Measurements from ENCODE around the gene INO80E.

- TF ChIP-seq EZH2 (IDR thresholded peaks at IDR 0.05; ENCODE audit: borderline replicate concordance), result no peak
- TF ChIP-seq CTCF (IDR thresholded peaks at IDR 0.05; ENCODE audit: poor library complexity), result no peak
These were observed 58.4 kb downstream of the INO80E start for GRCh38 chr16:30054451-30054850.

Measured in hepatocyte (in vitro differentiated cells).